ENCODE data around the gene SPAG5. TPM values are rescaled to one million over a fixed set of nuclear protein-coding genes. Genes with fewer than 3 reads are reported as not detected.
A peak's percentile ranks its signal among the peaks of the same experiment; 100 is the strongest.

Gene SPAG5
- total RNA-seq, 1 experiment from 2014 or later: 58.1 TPM

- H2AFZ ChIP-seq (ENCODE audit: low read length): no peak overlapping the region
- no peak overlapping the region for H3K9ac ChIP-seq (ENCODE audit: low read length)
- peaks cover 1% of the 10 kb centered on the region; the same call in 1 of the 2 replicates for H3K36me3 ChIP-seq (ENCODE audit: insufficient read depth, low read length)
- H3K4me2 ChIP-seq (ENCODE audit: low read depth, low read length, poor library complexity, severe bottlenecking): no peak overlapping the region
- peaks cover 17% of the 10 kb centered on the region; the same call in 1 of the 2 replicates for H4K20me1 ChIP-seq (ENCODE audit: insufficient read depth, low read depth, low read length)
- no peaks in the 10 kb centered on the region for H3K9me3 ChIP-seq (ENCODE audit: low read length)
- no peaks in the 10 kb centered on the region for H3K9me2 ChIP-seq (replicated peaks; ENCODE audit: insufficient read depth, low read length)
- H3K27me3 ChIP-seq (ENCODE audit: low read length): no peaks in the 10 kb centered on the region
- peak; percentile 55 for DNase-seq
- peaks cover 42% of the 10 kb centered on the region for H3K4me1 ChIP-seq (ENCODE audit: low read length)
- H3K4me3 ChIP-seq (ENCODE audit: low read length): no peak overlapping the region
- no peak overlapping the region for H3K27ac ChIP-seq (ENCODE audit: low read length)
- no peaks in the 10 kb centered on the region for H3K79me2 ChIP-seq (ENCODE audit: low read length)
These were observed 49.3 kb downstream of the SPAG5 start for GRCh38 chr17:28549236-28550132.

GRCh38 chr17:28548417-28549130, 50.3 kb downstream of the SPAG5 start:
- Histone ChIP-seq H3K4me1 (ENCODE audit: low read length) (peaks cover 42% of the 10 kb centered on the region), H3K9me3 (ENCODE audit: low read length) (no peaks in the 10 kb centered on the region), H3K79me2 (ENCODE audit: low read length) (no peaks in the 10 kb centered on the region), H3K4me3 (ENCODE audit: low read length) (no peak overlapping the region), H3K27me3 (ENCODE audit: low read length) (no peaks in the 10 kb centered on the region), H3K9me2 (replicated peaks; ENCODE audit: insufficient read depth, low read length) (no peaks in the 10 kb centered on the region), H3K27ac (ENCODE audit: low read length) (no peak overlapping the region), H3K36me3 (ENCODE audit: insufficient read depth, low read length) (no peaks in the 10 kb centered on the region; the same call in 1 of the 2 replicates), H4K20me1 (ENCODE audit: insufficient read depth, low read depth, low read length) (peaks cover 17% of the 10 kb centered on the region; the same call in 1 of the 2 replicates), H3K9ac (ENCODE audit: low read length) (no peak overlapping the region), H3K4me2 (ENCODE audit: low read depth, low read length, poor library complexity, severe bottlenecking) (no peak overlapping the region), H2AFZ (ENCODE audit: low read length) (no peak overlapping the region)
- no peak for DNase-seq

GRCh38 chr17:28547623-28548416, 51.0 kb downstream of the SPAG5 start:
- Histone ChIP-seq H3K79me2 (ENCODE audit: low read length) (no peaks in the 10 kb centered on the region), H3K36me3 (ENCODE audit: insufficient read depth, low read length) (no peaks in the 10 kb centered on the region; the same call in 1 of the 2 replicates), H3K9me2 (replicated peaks; ENCODE audit: insufficient read depth, low read length) (no peaks in the 10 kb centered on the region), H3K27ac (ENCODE audit: low read length) (no peak overlapping the region), H3K4me1 (ENCODE audit: low read length) (peaks cover 41% of the 10 kb centered on the region), H3K9me3 (ENCODE audit: low read length) (no peaks in the 10 kb centered on the region), H3K27me3 (ENCODE audit: low read length) (no peaks in the 10 kb centered on the region), H2AFZ (ENCODE audit: low read length) (peak overlapping the region; percentile 70; the same call in 1 of the 2 replicates), H4K20me1 (ENCODE audit: insufficient read depth, low read depth, low read length) (peaks cover 17% of the 10 kb centered on the region; the same call in 1 of the 2 replicates), H3K9ac (ENCODE audit: low read length) (peak overlapping the region; percentile 54), H3K4me3 (ENCODE audit: low read length) (peak overlapping the region; percentile 50; the same call in 1 of the 2 replicates), H3K4me2 (ENCODE audit: low read depth, low read length, poor library complexity, severe bottlenecking) (peak overlapping the region; percentile 58)
- peak; percentile 95 for DNase-seq

- peaks cover 39% of the 10 kb centered on the region for H3K4me1 ChIP-seq (ENCODE audit: low read length)
These were observed 51.7 kb downstream of the SPAG5 start for GRCh38 chr17:28547096-28547622.

GRCh38 chr17:28545787-28546415, 52.9 kb downstream of the SPAG5 start:
- H2AFZ ChIP-seq (ENCODE audit: low read length): no peak overlapping the region

More at GRCh38 chr17:28547096-28547622, 51.7 kb downstream of the SPAG5 start:
- Histone ChIP-seq H3K79me2 (ENCODE audit: low read length) (no peaks in the 10 kb centered on the region), H3K4me2 (ENCODE audit: low read depth, low read length, poor library complexity, severe bottlenecking) (peak overlapping the region; percentile 58), H3K9me3 (ENCODE audit: low read length) (no peaks in the 10 kb centered on the region), H3K36me3 (ENCODE audit: insufficient read depth, low read length) (no peaks in the 10 kb centered on the region; the same call in 1 of the 2 replicates), H2AFZ (ENCODE audit: low read length) (no peak overlapping the region), H4K20me1 (ENCODE audit: insufficient read depth, low read depth, low read length) (peaks cover 17% of the 10 kb centered on the region; the same call in 1 of the 2 replicates), H3K27me3 (ENCODE audit: low read length) (no peaks in the 10 kb centered on the region), H3K4me3 (ENCODE audit: low read length) (peak overlapping the region; percentile 50; the same call in 1 of the 2 replicates), H3K9ac (ENCODE audit: low read length) (peak overlapping the region; percentile 54), H3K9me2 (replicated peaks; ENCODE audit: insufficient read depth, low read length) (no peaks in the 10 kb centered on the region), H3K27ac (ENCODE audit: low read length) (no peak overlapping the region)
- no peak for DNase-seq

GRCh38 chr17:28545141-28545503, 53.7 kb downstream of the SPAG5 start:
- Histone ChIP-seq H3K9me2 (replicated peaks; ENCODE audit: insufficient read depth, low read length) (no peaks in the 10 kb centered on the region), H3K9ac (ENCODE audit: low read length) (no peak overlapping the region), H3K4me1 (ENCODE audit: low read length) (peaks cover 21% of the 10 kb centered on the region), H3K27ac (ENCODE audit: low read length) (no peak overlapping the region), H3K4me3 (ENCODE audit: low read length) (no peak overlapping the region), H3K36me3 (ENCODE audit: insufficient read depth, low read length) (no peaks in the 10 kb centered on the region; the same call in 1 of the 2 replicates), H4K20me1 (ENCODE audit: insufficient read depth, low read depth, low read length) (no peaks in the 10 kb centered on the region; the same call in 1 of the 2 replicates), H2AFZ (ENCODE audit: low read length) (no peak overlapping the region), H3K79me2 (ENCODE audit: low read length) (no peaks in the 10 kb centered on the region), H3K4me2 (ENCODE audit: low read depth, low read length, poor library complexity, severe bottlenecking) (no peak overlapping the region), H3K9me3 (ENCODE audit: low read length) (no peaks in the 10 kb centered on the region), H3K27me3 (ENCODE audit: low read length) (no peaks in the 10 kb centered on the region)
- DNase-seq: no peak

More at GRCh38 chr17:28545787-28546415, 52.9 kb downstream of the SPAG5 start:
- Histone ChIP-seq H3K36me3 (ENCODE audit: insufficient read depth, low read length) (no peaks in the 10 kb centered on the region; the same call in 1 of the 2 replicates), H3K79me2 (ENCODE audit: low read length) (no peaks in the 10 kb centered on the region), H3K4me3 (ENCODE audit: low read length) (no peak overlapping the region), H3K27me3 (ENCODE audit: low read length) (no peaks in the 10 kb centered on the region), H3K4me2 (ENCODE audit: low read depth, low read length, poor library complexity, severe bottlenecking) (no peak overlapping the region), H3K9me2 (replicated peaks; ENCODE audit: insufficient read depth, low read length) (no peaks in the 10 kb centered on the region), H3K27ac (ENCODE audit: low read length) (no peak overlapping the region), H4K20me1 (ENCODE audit: insufficient read depth, low read depth, low read length) (peaks cover 6% of the 10 kb centered on the region; the same call in 1 of the 2 replicates), H3K9me3 (ENCODE audit: low read length) (no peaks in the 10 kb centered on the region), H3K9ac (ENCODE audit: low read length) (no peak overlapping the region), H3K4me1 (ENCODE audit: low read length) (peaks cover 27% of the 10 kb centered on the region)
- no peak for DNase-seq

- H3K4me2 ChIP-seq (ENCODE audit: low read depth, low read length, poor library complexity, severe bottlenecking): no peak overlapping the region
These were observed 54.3 kb downstream of the SPAG5 start for GRCh38 chr17:28544402-28545140.

More at GRCh38 chr17:28544402-28545140, 54.3 kb downstream of the SPAG5 start:
- Histone ChIP-seq H3K36me3 (ENCODE audit: insufficient read depth, low read length) (no peaks in the 10 kb centered on the region; the same call in 1 of the 2 replicates), H3K27me3 (ENCODE audit: low read length) (no peaks in the 10 kb centered on the region), H3K79me2 (ENCODE audit: low read length) (no peaks in the 10 kb centered on the region), H3K4me1 (ENCODE audit: low read length) (peaks cover 16% of the 10 kb centered on the region), H2AFZ (ENCODE audit: low read length) (no peak overlapping the region), H3K9me3 (ENCODE audit: low read length) (no peaks in the 10 kb centered on the region), H3K27ac (ENCODE audit: low read length) (no peak overlapping the region), H4K20me1 (ENCODE audit: insufficient read depth, low read depth, low read length) (no peaks in the 10 kb centered on the region; the same call in 1 of the 2 replicates), H3K9ac (ENCODE audit: low read length) (no peak overlapping the region), H3K4me3 (ENCODE audit: low read length) (no peak overlapping the region), H3K9me2 (replicated peaks; ENCODE audit: insufficient read depth, low read length) (no peaks in the 10 kb centered on the region)
- no peak for DNase-seq
